GM12878 (cell line): ENCODE results near the gene OR1I1. TPM values are rescaled to one million over a fixed set of nuclear protein-coding genes. Genes with fewer than 3 reads are reported as not detected.

Experiments used
- ASH2L ChIP-seq: fragments of 300-600, 200-600 bp; sonication (generic); IDR thresholded peaks from 2 replicates; pipeline ENCODE4 v1.6.1; 2017; ENCODE audit warnings: low read depth, mild to moderate bottlenecking, borderline replicate concordance
- ATF2 ChIP-seq: IDR thresholded peaks from 2 replicates; pipeline ENCODE4 v1.6.1; 2012; ENCODE audit warnings: low read length, inconsistent platforms
- BHLHE40 ChIP-seq, 2 experiments: fragments of 450-650 bp in 1 of 2; IDR thresholded peaks; 2 replicates each; pipeline ENCODE4 v1.6.1; 2011 to 2017; ENCODE audit warnings: low read depth in 2 of 2, borderline replicate concordance in 1 of 2, improper control_type of control experiment in 1 of 2, low read length in 1 of 2, mild to moderate bottlenecking in 1 of 2
- ETV6 ChIP-seq, 2 experiments: fragments of 450-650 bp in 1 of 2; IDR thresholded peaks in 1 of 2; conservative IDR thresholded peaks in 1 of 2; 2 replicates each; pipeline ENCODE4 v1.6.1; 2014; ENCODE audit warnings: antibody characterized with exemption in 1 of 2, borderline replicate concordance in 1 of 2, low read depth in 1 of 2, mild to moderate bottlenecking in 1 of 2, moderate library complexity in 1 of 2
- NKRF ChIP-seq: fragments of 450-650 bp; conservative IDR thresholded peaks from 2 replicates; pipeline ENCODE4 v1.6.1; 2017; ENCODE audit warnings: mild to moderate bottlenecking, moderate library complexity
- PAX8 ChIP-seq: fragments of 450-650 bp; IDR thresholded peaks from 2 replicates; pipeline ENCODE4 v1.6.1; 2017; ENCODE audit warnings: mild to moderate bottlenecking, moderate library complexity
- SREBF2 ChIP-seq: IDR thresholded peaks from 2 replicates; pipeline ENCODE4 v1.6.1; 2012; ENCODE audit warnings: mild to moderate bottlenecking, low read length
- TBL1XR1 ChIP-seq: IDR thresholded peaks from 2 replicates; pipeline ENCODE4 v1.6.1; 2012; ENCODE audit warnings: low read depth, low read length, improper control_type of control experiment
- ZBTB11 ChIP-seq: fragments of 450-650 bp; formaldehyde crosslinking; IDR thresholded peaks from 2 replicates; pipeline ENCODE4 v1.5.0; 2022; ENCODE audit warnings: mild to moderate bottlenecking, missing genetic modification characterization
- polyA plus RNA-seq, 11 experiments: library from polyadenylated mRNA; depleted of rRNA in 4 of 11; unstranded in 6 of 11; stranded (reverse) in 5 of 11; fragments of >200 nt; fragmentation: Nextera tagmentation in 4 of 11; fragmentation: Illumina TruSeq in 1 of 11; extraction: Ambion mirVana in 4 of 11; extraction: Trizol in 1 of 11; gene quantifications; 1 replicate in 1 of 11; 2 replicates in 10 of 11; pipeline versions ENCODE4 v1.2.1 to v1.2.3, GENCODE V29; 2011 to 2016; ENCODE audit warnings: inconsistent platforms in 2 of 11, missing spikeins in 2 of 11, low read depth in 1 of 11
- total RNA-seq, 4 experiments: library from RNA; depleted of rRNA in 3 of 4; stranded (reverse); fragments of >200 nt in 3 of 4; fragmentation: Illumina TruSeq in 1 of 4; extraction: Trizol in 1 of 4; gene quantifications; 2 replicates each; pipeline versions ENCODE4 v1.2.1 to v1.2.3, GENCODE V29; 2013 to 2021

The OR1I1 gene
- total and polyA plus RNA-seq, 10 of the 15 experiments (the other 5 are each of a cell fraction or from before 2014, with no cell fraction given), result not detected

GRCh38 chr19:15074371-15074770 is 7.6 kb upstream of the OR1I1 start (continued):
- TF ChIP-seq BHLHE40 (IDR thresholded peaks at IDR 0.05; ENCODE audit: borderline replicate concordance in 1 of 2, low read depth in 2 of 2, low read length in 1 of 2) (no peak), ZBTB11 (CRISPR knock-in tag) (no peak), PAX8 (no peak), ATF2 (no peak), NKRF (no peak), ETV6 (conservative IDR thresholded peaks at IDR 0.05 in 1 of 2, IDR thresholded peaks at IDR 0.05 in 1 of 2; ENCODE audit: borderline replicate concordance in 1 of 2, low read depth in 1 of 2) (no peak), TBL1XR1 (no peak), SREBF2 (no peak), ASH2L (no peak)
